T-cell (primary cell): ENCODE data around the gene IL4R. TPM values are rescaled to one million over a fixed set of nuclear protein-coding genes. Genes with fewer than 3 reads are reported as not detected.
"Not testable (repeated sequence)": the region's sequence is repeated elsewhere in the genome, so short reads cannot be mapped to it uniquely, and the experiment has no call there.

Experiments
- ATAC-seq, 4 experiments: fragments of 200-7000 bp in 3 of 4; fragments of 150-1000 bp in 1 of 4; cut with Tn5 transposase; replicated peaks in 1 of 4; 1 replicate in 3 of 4; 2 replicates in 1 of 4; pipeline ENCODE4 v1.10.0; 2021; ENCODE audit warnings: moderate library complexity in 3 of 4, mild to moderate bottlenecking in 2 of 4, moderate number of reproducible peaks in 1 of 4
- CTCF ChIA-PET, 2 donors: fragments of 300-600 bp; sonication (Branson Sonifier 250); formaldehyde crosslinking; loops; one replicate each; lab custom pipeline; 2022; ENCODE audit warnings: antibody characterized with exemption in 2 of 2; lab: Charles Lee
- POLR2A ChIA-PET, 2 donors: fragments of 300-600 bp; sonication (Branson Sonifier 250); formaldehyde crosslinking; loops; one replicate each; lab custom pipeline; 2022; ENCODE audit warnings: antibody characterized with exemption in 2 of 2; lab: Charles Lee
- DNase-seq, 35 experiments: peaks; one replicate each; pipeline versions ENCODE4 v3.0.0 to v3.0.0-alpha.2; 2013 to 2023
- H3K27ac ChIP-seq: one replicate; pipeline ENCODE4 v1.5.1; 2013; ENCODE audit warnings: low read length
- H3K27me3 ChIP-seq, 2 experiments: replicated peaks in 1 of 2; 1 replicate in 1 of 2; 2 replicates in 1 of 2; pipeline versions ENCODE4 v1.6.1 to v1.7.0; 2013; ENCODE audit warnings: low read length in 1 of 2, mixed read lengths in 1 of 2; ENCODE audit not compliant: control insufficient read depth in 2 of 2, insufficient read depth in 2 of 2; ENCODE audit errors: extremely low read depth in 1 of 2
- H3K36me3 ChIP-seq, 2 donors: 1 replicate in 1 of 2; 2 replicates in 1 of 2; pipeline versions ENCODE4 v1.6.1 to v1.7.0; 2013; ENCODE audit warnings: low read length in 1 of 2; ENCODE audit not compliant: control insufficient read depth in 2 of 2, insufficient read depth in 1 of 2; ENCODE audit errors: extremely low read depth in 1 of 2
- H3K4me1 ChIP-seq, 2 experiments: 1 replicate in 1 of 2; 2 replicates in 1 of 2; pipeline versions ENCODE4 v1.6.1 to v1.7.0; 2013; ENCODE audit warnings: low read length in 2 of 2, mixed read lengths in 1 of 2; ENCODE audit not compliant: insufficient read depth in 2 of 2, control insufficient read depth in 1 of 2; ENCODE audit errors: extremely low read depth in 1 of 2
- H3K4me3 ChIP-seq, 2 donors: 1 replicate in 1 of 2; 2 replicates in 1 of 2; pipeline versions ENCODE4 v1.5.1 to v1.7.0; 2013; ENCODE audit warnings: mild to moderate bottlenecking in 2 of 2, low read length in 1 of 2, moderate library complexity in 1 of 2; ENCODE audit not compliant: control insufficient read depth in 1 of 2; ENCODE audit errors: extremely low read depth in 1 of 2
- H3K9me3 ChIP-seq: 2 replicates; pipeline ENCODE4 v1.7.0; 2013
- H3K27ac Mint-ChIP-seq, 2 donors: one replicate each; pipeline ENCODE4 v1.8.0; 2020 to 2021; ENCODE audit warnings: mild to moderate bottlenecking in 2 of 2, mixed read lengths in 2 of 2
- H3K27me3 Mint-ChIP-seq, 2 donors: one replicate each; pipeline ENCODE4 v1.8.0; 2021 to 2022; ENCODE audit warnings: mixed read lengths in 2 of 2
- H3K36me3 Mint-ChIP-seq: one replicate; pipeline ENCODE4 v1.8.0; 2021; ENCODE audit warnings: mixed read lengths
- H3K4me1 Mint-ChIP-seq, 3 donors: one replicate each; pipeline ENCODE4 v1.8.0; 2020 to 2022; ENCODE audit warnings: mixed read lengths in 3 of 3, mild to moderate bottlenecking in 1 of 3
- H3K4me3 Mint-ChIP-seq, 3 donors: one replicate each; pipeline ENCODE4 v1.8.0; 2020 to 2022; ENCODE audit warnings: mild to moderate bottlenecking in 3 of 3, mixed read lengths in 3 of 3, moderate library complexity in 3 of 3
- H3K9me3 Mint-ChIP-seq, 3 donors: one replicate each; pipeline ENCODE4 v1.8.0; 2020 to 2022; ENCODE audit warnings: mixed read lengths in 3 of 3
- WGBS: methylation state at CpG from one replicate; pipeline ENCODE4 v1.1.5; 2013; ENCODE audit warnings: missing lambda C conversion rate; ENCODE audit not compliant: insufficient coverage; 5-methylcytosine and 5-hydroxymethylcytosine counted together
- total RNA-seq, 35 experiments: library from RNA in 6 of 35; stranded (reverse) in 6 of 35; fragments of 120-200 nt in 1 of 35; gene quantifications; one replicate each; pipeline versions ENCODE4 v1.2.1 to v1.2.4 and lab custom pipeline; 2013 to 2026

The IL4R gene
- total RNA-seq, 5 donors from 2014 or later (not counting 1 experiment from before 2014, with no cell fraction given): 186 to 281 (median 221) TPM

GRCh38 chr16:27285676-27286196 lies 28.0 kb upstream of the IL4R start:
- CTCF ChIA-PET: interaction anchor here in 1 of 2 donors (0.7 kb wide), 1 partner anchor 30 kb away, joined by 3 read pairs; no protein-coding TSS in a partner anchor
- Mint-ChIP-seq H3K27ac (peak overlapping the region; percentile 47 to 75), H3K27me3 (no peaks in the 10 kb centered on the region), H3K4me1 (peaks cover 49 to 82% (median 60%) of the 10 kb centered on the region in 3 donors), H3K4me3 (peak overlapping the region in 1 of 3 donors; percentile 22), H3K36me3 (peaks cover 3% of the 10 kb centered on the region), H3K9me3 (peaks cover 0 to 5% (median 2%) of the 10 kb centered on the region in 3 donors)
- POLR2A ChIA-PET: no interaction called here
- no peaks in the 10 kb centered on the region for H3K36me3 ChIP-seq
- DNase-seq (no peak), ATAC-seq (no peak)
- no peak overlapping the region for H3K27ac ChIP-seq
- no peaks in the 10 kb centered on the region for H3K9me3 ChIP-seq
- H3K4me1 ChIP-seq: peaks cover 21% of the 10 kb centered on the region in 2 experiments
- 92% methylated on average over 2 of the region's 6 CpGs for WGBS
- H3K4me3 ChIP-seq: no peak overlapping the region
- H3K27me3 ChIP-seq: no peaks in the 10 kb centered on the region

DNA sequence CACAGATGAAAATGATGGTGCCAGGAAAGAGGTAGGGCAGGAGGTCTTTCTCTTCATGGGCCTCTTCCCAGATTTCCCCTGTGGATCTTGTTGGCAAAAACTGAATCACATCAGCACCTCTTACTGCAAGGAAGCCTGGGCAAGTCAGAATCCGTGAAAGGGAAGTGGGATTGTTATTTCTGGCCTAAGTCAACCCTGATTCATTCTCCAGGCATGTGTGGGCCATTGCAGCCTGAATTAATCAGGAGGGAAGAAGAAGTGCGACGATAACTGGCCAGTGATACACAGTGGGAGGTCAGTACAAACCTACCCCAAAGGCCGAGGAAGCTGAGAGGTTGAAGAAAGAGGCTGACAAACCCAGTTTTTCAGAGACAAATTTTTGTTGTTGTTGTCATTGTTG lies 27.3 kb upstream of the IL4R start:
- DNase-seq: no peak
- H3K27ac Mint-ChIP-seq: peak overlapping the region in 1 of 2 donors; percentile 47
- peaks cover 3% of the 10 kb centered on the region for H3K36me3 Mint-ChIP-seq
- no peak overlapping the region for H3K4me3 Mint-ChIP-seq
- no peak for ATAC-seq
- no peak overlapping the region for H3K27ac ChIP-seq
- H3K9me3 Mint-ChIP-seq: peaks cover 0 to 5% (median 2%) of the 10 kb centered on the region in 3 donors
- H3K27me3 Mint-ChIP-seq: no peaks in the 10 kb centered on the region
- ChIA-PET POLR2A (no interaction called here), CTCF (no interaction called here)
- H3K9me3 ChIP-seq: no peaks in the 10 kb centered on the region
- no peaks in the 10 kb centered on the region for H3K27me3 ChIP-seq
- peaks cover 46 to 79% (median 59%) of the 10 kb centered on the region in 3 donors for H3K4me1 Mint-ChIP-seq
- no peak overlapping the region for H3K4me3 ChIP-seq
- H3K36me3 ChIP-seq: no peaks in the 10 kb centered on the region
- peaks cover 15 to 18% of the 10 kb centered on the region in 2 experiments for H3K4me1 ChIP-seq
- 100% methylated on average over 2 of the region's 4 CpGs for WGBS

DNA sequence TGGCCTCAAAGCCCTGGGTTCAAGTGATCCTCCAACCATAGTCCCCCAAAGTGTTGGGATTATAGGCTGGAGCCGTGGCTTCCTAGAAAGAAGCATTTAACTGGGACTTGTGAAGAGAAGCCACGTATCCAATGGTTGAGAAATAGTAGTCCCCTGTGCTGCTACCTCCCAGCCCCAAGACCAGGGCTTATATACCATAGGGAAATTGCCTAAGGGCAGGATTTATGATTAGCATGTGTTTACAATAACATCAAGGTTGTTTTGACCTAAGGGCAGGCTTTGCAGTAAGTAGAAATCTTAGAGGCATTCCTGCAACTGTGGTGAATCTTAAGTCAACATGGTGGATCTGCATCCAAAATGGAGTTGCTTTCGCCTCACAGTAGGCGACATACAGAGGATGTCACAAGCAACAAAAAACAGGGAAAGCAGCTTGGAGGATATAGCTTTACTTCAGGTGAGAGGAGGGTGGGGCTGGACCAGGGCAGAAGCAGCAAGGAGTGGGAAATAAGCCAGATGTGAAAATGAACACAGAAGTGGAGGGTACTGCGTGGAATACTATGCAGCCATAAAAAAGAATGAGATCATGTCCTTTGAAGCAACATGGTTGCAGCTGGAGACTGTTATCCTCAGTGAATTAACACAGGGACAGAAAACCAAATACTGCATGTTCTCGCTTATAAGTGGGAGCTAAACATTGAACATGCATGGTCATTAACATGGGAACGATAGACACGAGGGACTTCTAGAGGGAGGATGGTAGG lies 26.5 kb upstream of the IL4R start:
- H3K4me1 Mint-ChIP-seq: peaks cover 42 to 75% (median 57%) of the 10 kb centered on the region in 3 donors
- CTCF ChIA-PET: interaction anchor here in 1 of 2 donors (0.8 kb wide), 1 partner anchor 15 kb away, joined by 3 read pairs; no protein-coding TSS in a partner anchor

GRCh38 chr16:27287887-27288286 lies 25.9 kb upstream of the IL4R start:
- Histone ChIP-seq H3K27ac (no peak overlapping the region), H3K9me3 (no peaks in the 10 kb centered on the region), H3K36me3 (no peaks in the 10 kb centered on the region), H3K27me3 (no peaks in the 10 kb centered on the region), H3K4me1 (peaks cover 8 to 18% of the 10 kb centered on the region in 2 experiments), H3K4me3 (no peak overlapping the region)
- DNase-seq (no peak), ATAC-seq (no peak)
- WGBS: 98% methylated on average over 8 of the region's 11 CpGs
- CTCF ChIA-PET: interaction anchor here in 1 of 2 donors (0.8 kb wide), 1 partner anchor 14 kb away, joined by 3 read pairs; no protein-coding TSS in a partner anchor
- H3K4me1 Mint-ChIP-seq: peaks cover 39 to 71% (median 57%) of the 10 kb centered on the region in 3 donors
- H3K4me3 Mint-ChIP-seq: no peak overlapping the region
- POLR2A ChIA-PET: interaction anchor here in 1 of 2 donors (0.6 kb wide), 1 partner anchor 113 kb away, joined by 4 read pairs; no protein-coding TSS in a partner anchor
- H3K9me3 Mint-ChIP-seq: peaks cover 0 to 5% (median 2%) of the 10 kb centered on the region in 3 donors
- H3K27ac Mint-ChIP-seq: peak overlapping the region in 1 of 2 donors; percentile 64
- peaks cover 3% of the 10 kb centered on the region for H3K36me3 Mint-ChIP-seq
- no peaks in the 10 kb centered on the region for H3K27me3 Mint-ChIP-seq

More for the DNA sequence above, 26.5 kb upstream of the IL4R start:
- POLR2A ChIA-PET: no interaction called here
- Mint-ChIP-seq H3K27ac (peak overlapping the region; percentile 1 to 64), H3K36me3 (peaks cover 3% of the 10 kb centered on the region), H3K27me3 (no peaks in the 10 kb centered on the region), H3K4me3 (no peak overlapping the region), H3K9me3 (peaks cover 0 to 5% (median 2%) of the 10 kb centered on the region in 3 donors)
- Histone ChIP-seq H3K4me3 (no peak overlapping the region), H3K36me3 (no peaks in the 10 kb centered on the region), H3K9me3 (no peaks in the 10 kb centered on the region), H3K27me3 (no peaks in the 10 kb centered on the region), H3K27ac (no peak overlapping the region), H3K4me1 (peaks cover 10 to 18% of the 10 kb centered on the region in 2 experiments)
- DNase-seq (no peak), ATAC-seq (no peak)
- WGBS: 100% methylated on average over 6 of the region's 8 CpGs

- 75% methylated on average over 1 of the region's 6 CpGs for WGBS
- CTCF ChIA-PET, ATAC-seq: not testable (repeated sequence)
Measured at GRCh38 chr16:27288313-27288712, 25.5 kb upstream of the IL4R start.

GRCh38 chr16:27289669-27290068 lies 24.1 kb upstream of the IL4R start:
- peaks cover 37 to 58% (median 55%) of the 10 kb centered on the region in 3 donors for H3K4me1 Mint-ChIP-seq
- no peaks in the 10 kb centered on the region for H3K36me3 ChIP-seq
- peaks cover 3% of the 10 kb centered on the region for H3K36me3 Mint-ChIP-seq
- no peak overlapping the region for H3K4me3 ChIP-seq
- peaks cover 8 to 18% of the 10 kb centered on the region in 2 experiments for H3K4me1 ChIP-seq
- DNase-seq (peak in 4 of 35 experiments; percentile 16 to 27 (median 22)), ATAC-seq (peak; percentile 34 to 69 (median 52))
- peaks cover 0 to 5% (median 2%) of the 10 kb centered on the region in 3 donors for H3K9me3 Mint-ChIP-seq
- whole genome bisulfite sequencing: no CpG with 5 or more reads among the region's 6 CpGs
- CTCF ChIA-PET: interaction anchor here in 1 of 2 donors (0.6 kb wide), 1 partner anchor 84 kb away, joined by 3 read pairs; no protein-coding TSS in a partner anchor
- H3K9me3 ChIP-seq: no peaks in the 10 kb centered on the region
- POLR2A ChIA-PET: interaction anchor here in 1 of 2 donors (0.7 kb wide), 1 partner anchor 198 kb away, joined by 7 read pairs; no protein-coding TSS in a partner anchor
- H3K27ac Mint-ChIP-seq: peak overlapping the region; percentile 71 to 78
- no peaks in the 10 kb centered on the region for H3K27me3 ChIP-seq
- peak overlapping the region in 1 of 3 donors; percentile 59 for H3K4me3 Mint-ChIP-seq
- H3K27me3 Mint-ChIP-seq: no peaks in the 10 kb centered on the region
- no peak overlapping the region for H3K27ac ChIP-seq

More at GRCh38 chr16:27288313-27288712, 25.5 kb upstream of the IL4R start:
- not testable (repeated sequence) for H3K36me3 Mint-ChIP-seq, H3K9me3 ChIP-seq, H3K27me3 ChIP-seq, H3K36me3 ChIP-seq, H3K27me3 Mint-ChIP-seq, DNase-seq, H3K4me3 ChIP-seq, H3K27ac ChIP-seq, H3K9me3 Mint-ChIP-seq
- POLR2A ChIA-PET: interaction anchor here in 1 of 2 donors (0.6 kb wide), 1 partner anchor 112 kb away, joined by 4 read pairs; no protein-coding TSS in a partner anchor
- peaks cover 8 to 18% of the 10 kb centered on the region in 2 experiments for H3K4me1 ChIP-seq
- Mint-ChIP-seq H3K4me3 (peak overlapping the region in 1 of 3 donors; percentile 18), H3K27ac (peak overlapping the region in 1 of 2 donors; percentile 87), H3K4me1 (peaks cover 39 to 67% (median 61%) of the 10 kb centered on the region in 3 donors)
